Upper lobe of left lung (tissue), 6 donors: Measurements from ENCODE around the gene SLC9C1. TPM values are rescaled to one million over a fixed set of nuclear protein-coding genes. Genes with fewer than 3 reads are reported as not detected.

ENCODE experiments used
- ATAC-seq, 2 donors: fragments of 200-7000 bp; cut with Tn5 transposase; one replicate each; pipeline ENCODE4 v1.9.1; 2022; ENCODE audit warnings: mild to moderate bottlenecking in 2 of 2, moderate library complexity in 2 of 2; ENCODE audit not compliant: low FRiP score in 2 of 2
- DNase-seq, 2 donors: peaks; one replicate each; pipeline ENCODE4 v3.0.0-alpha.2; 2019 to 2020
- H3K27ac ChIP-seq, 4 donors: fragments of 200-600 bp; sonication (generic); one replicate each; pipeline ENCODE4 v1.5.1; 2016 to 2019
- H3K27me3 ChIP-seq, 4 donors: fragments of 200-600 bp; sonication (generic); one replicate each; pipeline ENCODE4 v1.5.1; 2017 to 2019
- H3K36me3 ChIP-seq, 4 donors: fragments of 200-600 bp; sonication (generic); one replicate each; pipeline ENCODE4 v1.5.1; 2016 to 2019
- H3K4me1 ChIP-seq, 4 donors: fragments of 200-600 bp; sonication (generic); one replicate each; pipeline ENCODE4 v1.5.1; 2018 to 2019
- H3K4me3 ChIP-seq, 4 donors: fragments of 200-600 bp; sonication (generic); one replicate each; pipeline ENCODE4 v1.5.1; 2017 to 2019; ENCODE audit warnings: mild to moderate bottlenecking in 2 of 4, moderate library complexity in 1 of 4
- H3K9me3 ChIP-seq, 4 donors: fragments of 200-600 bp; sonication (generic); one replicate each; pipeline ENCODE4 v1.5.1; 2018 to 2019
- EP300 ChIP-seq, 4 donors: sonication (generic); formaldehyde crosslinking; IDR thresholded peaks; one replicate each; pipeline ENCODE4 v1.5.1; 2017; ENCODE audit warnings: antibody characterized with exemption in 4 of 4, control low read depth in 2 of 4
- POLR2A ChIP-seq, 4 donors: fragments of 450-650 bp; IDR thresholded peaks; one replicate each; pipeline ENCODE4 v1.5.1; 2016 to 2017; ENCODE audit warnings: antibody characterized with exemption in 4 of 4, mild to moderate bottlenecking in 2 of 4
- POLR2AphosphoS5 ChIP-seq, 2 donors: sonication (generic); formaldehyde crosslinking; IDR thresholded peaks; one replicate each; pipeline ENCODE4 v1.5.1; 2017; ENCODE audit warnings: antibody characterized with exemption in 2 of 2
- WGBS, 2 donors: methylation state at CpG; one replicate each; pipeline ENCODE4 v1.1.5; 2017 to 2018; 5-methylcytosine and 5-hydroxymethylcytosine counted together
- total RNA-seq, 6 donors: library from RNA; depleted of rRNA in 4 of 6; stranded (reverse); fragments of >200 nt in 4 of 6; gene quantifications; one replicate each; pipeline versions ENCODE4 v1.1.0 to v1.2.1, GENCODE V29; 2016 to 2021
- TF ChIP-seq, protein P1 (sequence below), 6 experiments: fragments of 450-650 bp in 4 of 6; fragments of 200-600 bp in 2 of 6; sonication (generic) in 2 of 6; IDR thresholded peaks; one replicate each; pipeline ENCODE4 v1.5.1; 2016 to 2019; ENCODE audit warnings: antibody characterized with exemption in 6 of 6
- donor health status: DM: no; HTN: no; CAD: no; lungs with moderate emphysema.
- donor health status: DM: no; HTN: yes; CAD: no; lungs with severe emphysema.

The SLC9C1 gene
- total RNA-seq, 6 donors from 2014 or later: not detected

DNA sequence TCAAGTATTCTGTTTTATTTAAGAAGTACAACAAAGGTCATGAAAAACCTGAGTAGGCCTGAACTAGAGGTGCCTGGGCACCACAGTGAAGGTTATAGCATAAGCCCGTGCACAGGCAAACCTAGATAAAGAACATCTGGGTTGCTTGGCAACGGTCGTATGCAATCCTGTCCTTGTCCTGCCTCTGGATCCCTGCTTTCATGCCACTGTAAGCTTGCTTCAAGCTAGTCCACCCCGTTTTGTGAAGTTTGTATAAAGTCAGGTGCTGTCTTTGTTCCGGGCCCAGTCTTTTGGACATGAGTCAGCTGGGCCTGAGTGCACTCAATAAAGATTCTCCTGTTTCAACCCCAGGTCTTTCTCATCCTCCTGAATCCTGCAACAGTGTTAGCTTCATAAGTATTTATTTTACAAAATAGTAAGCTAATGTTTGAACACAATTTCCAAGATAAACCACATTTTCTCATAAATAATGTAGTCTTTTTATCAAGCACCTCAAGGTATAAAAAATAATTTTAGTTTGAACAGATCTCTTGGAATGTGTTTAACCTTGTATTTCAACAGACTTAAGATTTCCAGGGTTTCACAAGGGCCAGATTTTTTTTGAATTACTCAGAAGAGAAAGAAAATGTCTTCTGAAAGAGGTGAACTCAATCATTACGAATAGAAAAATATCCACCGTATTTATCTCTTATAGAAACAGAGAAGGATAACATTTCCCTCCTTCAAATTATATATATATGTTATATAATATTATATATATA is 14.3 kb upstream of the SLC9C1 start:
- peak in 1 of 2 donors; percentile 77 for ATAC-seq
- 50 to 51% methylated on average over 7 of the region's 7 CpGs for WGBS, 2 donors

DNA sequence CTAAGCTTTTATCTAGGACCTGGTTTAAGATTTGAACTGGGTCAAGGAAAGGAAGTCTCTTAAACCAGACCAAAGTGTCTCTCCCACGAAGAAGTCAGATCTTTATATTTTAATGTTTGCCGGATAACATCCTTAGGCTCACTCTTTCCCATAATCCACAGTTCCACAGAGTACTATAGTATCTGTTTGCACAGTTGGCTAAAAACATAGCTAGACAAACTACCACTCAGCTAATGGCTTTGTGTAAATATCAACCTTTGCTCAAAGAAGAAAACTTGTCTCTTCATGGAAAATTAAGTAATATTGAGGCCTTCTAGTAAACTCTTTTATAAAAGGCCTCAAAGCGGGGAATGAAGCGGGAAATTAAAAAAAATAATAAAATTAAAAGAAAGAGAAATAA is 13.5 kb upstream of the SLC9C1 start:
- Histone ChIP-seq H3K4me3 (no peak overlapping the region), H3K4me1 (peaks cover 5 to 20% (median 8%) of the 10 kb centered on the region in 4 donors), H3K27ac (no peak overlapping the region), H3K9me3 (no peaks in the 10 kb centered on the region), H3K27me3 (no peaks in the 10 kb centered on the region), H3K36me3 (no peaks in the 10 kb centered on the region)
- DNase-seq (no peak), ATAC-seq (no peak)
- TF ChIP-seq POLR2AphosphoS5 (IDR thresholded peaks at IDR 0.05) (no peak), EP300 (IDR thresholded peaks at IDR 0.05) (no peak), POLR2A (IDR thresholded peaks at IDR 0.05) (no peak)
- 55 to 66% methylated on average over 4 of the region's 4 CpGs for WGBS, 2 donors

More for the DNA sequence above, 14.3 kb upstream of the SLC9C1 start:
- no peaks in the 10 kb centered on the region for H3K36me3 ChIP-seq
- no peaks in the 10 kb centered on the region for H3K9me3 ChIP-seq
- no peaks in the 10 kb centered on the region for H3K27me3 ChIP-seq
- H3K4me3 ChIP-seq: no peak overlapping the region
- TF ChIP-seq POLR2AphosphoS5 (IDR thresholded peaks at IDR 0.05) (no peak), POLR2A (IDR thresholded peaks at IDR 0.05) (no peak), EP300 (IDR thresholded peaks at IDR 0.05) (no peak)
- TF ChIP-seq, protein P1, sequence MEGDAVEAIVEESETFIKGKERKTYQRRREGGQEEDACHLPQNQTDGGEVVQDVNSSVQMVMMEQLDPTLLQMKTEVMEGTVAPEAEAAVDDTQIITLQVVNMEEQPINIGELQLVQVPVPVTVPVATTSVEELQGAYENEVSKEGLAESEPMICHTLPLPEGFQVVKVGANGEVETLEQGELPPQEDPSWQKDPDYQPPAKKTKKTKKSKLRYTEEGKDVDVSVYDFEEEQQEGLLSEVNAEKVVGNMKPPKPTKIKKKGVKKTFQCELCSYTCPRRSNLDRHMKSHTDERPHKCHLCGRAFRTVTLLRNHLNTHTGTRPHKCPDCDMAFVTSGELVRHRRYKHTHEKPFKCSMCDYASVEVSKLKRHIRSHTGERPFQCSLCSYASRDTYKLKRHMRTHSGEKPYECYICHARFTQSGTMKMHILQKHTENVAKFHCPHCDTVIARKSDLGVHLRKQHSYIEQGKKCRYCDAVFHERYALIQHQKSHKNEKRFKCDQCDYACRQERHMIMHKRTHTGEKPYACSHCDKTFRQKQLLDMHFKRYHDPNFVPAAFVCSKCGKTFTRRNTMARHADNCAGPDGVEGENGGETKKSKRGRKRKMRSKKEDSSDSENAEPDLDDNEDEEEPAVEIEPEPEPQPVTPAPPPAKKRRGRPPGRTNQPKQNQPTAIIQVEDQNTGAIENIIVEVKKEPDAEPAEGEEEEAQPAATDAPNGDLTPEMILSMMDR (IDR thresholded peaks at IDR 0.05): no peak
- DNase-seq: peak in 1 of 2 donors; percentile 85
- peaks cover 3 to 12% (median 6%) of the 10 kb centered on the region in 4 donors for H3K4me1 ChIP-seq
- H3K27ac ChIP-seq: no peak overlapping the region

DNA sequence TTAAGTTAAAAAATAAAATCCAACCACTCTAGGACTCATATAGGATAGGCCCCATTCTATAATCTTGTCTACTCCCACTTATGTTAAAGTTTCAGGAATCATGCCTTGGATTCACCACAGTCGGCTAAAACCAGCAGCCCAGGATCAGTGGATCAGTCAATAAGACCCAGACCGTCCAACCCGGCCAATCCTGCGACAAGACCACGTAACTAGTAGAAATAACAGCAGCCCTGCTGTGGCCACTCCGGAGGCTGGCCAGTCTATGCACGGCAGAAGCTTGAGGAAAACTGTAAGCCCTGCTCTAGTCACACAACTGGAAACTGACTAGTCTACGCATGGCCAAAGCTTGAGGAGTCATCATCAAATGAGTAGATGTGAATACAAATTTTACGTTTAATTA is 12.8 kb upstream of the SLC9C1 start:
- WGBS, 2 donors: 86 to 87% methylated on average over 9 of the region's 9 CpGs
- ATAC-seq (no peak), DNase-seq (no peak)
- TF ChIP-seq POLR2AphosphoS5 (IDR thresholded peaks at IDR 0.05): no peak
- TF ChIP-seq, protein P1 (IDR thresholded peaks at IDR 0.05): no peak
- TF ChIP-seq POLR2A (IDR thresholded peaks at IDR 0.05): no peak
- no peak for TF ChIP-seq EP300 (IDR thresholded peaks at IDR 0.05)
- no peaks in the 10 kb centered on the region for H3K27me3 ChIP-seq
- H3K9me3 ChIP-seq: no peaks in the 10 kb centered on the region
- no peaks in the 10 kb centered on the region for H3K36me3 ChIP-seq
- peaks cover 5 to 20% (median 8%) of the 10 kb centered on the region in 4 donors for H3K4me1 ChIP-seq
- no peak overlapping the region for H3K27ac ChIP-seq
- no peak overlapping the region for H3K4me3 ChIP-seq

DNA sequence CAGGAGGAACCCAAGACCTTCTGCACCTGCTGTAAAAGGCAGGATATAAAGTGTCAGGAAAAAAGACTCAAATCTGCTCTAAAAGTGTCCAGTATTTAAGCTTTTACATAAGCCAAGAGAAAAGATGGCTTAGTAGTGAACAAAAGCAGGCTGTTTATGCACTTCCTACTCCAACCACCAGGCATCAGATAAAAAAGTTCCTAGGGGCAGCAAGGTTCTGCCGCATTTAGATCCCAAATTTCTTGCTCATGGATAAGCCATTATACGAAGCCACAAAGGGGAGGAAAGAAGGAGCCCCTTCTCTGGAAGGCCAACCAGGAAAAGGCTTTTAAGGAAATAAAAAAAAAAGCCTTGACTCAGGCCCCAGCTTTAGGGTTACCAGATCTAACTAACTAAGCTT is 10.6 kb upstream of the SLC9C1 start:
- ATAC-seq (no peak), DNase-seq (no peak)
- TF ChIP-seq POLR2AphosphoS5 (IDR thresholded peaks at IDR 0.05) (no peak), POLR2A (IDR thresholded peaks at IDR 0.05) (no peak)
- TF ChIP-seq, protein P1 (IDR thresholded peaks at IDR 0.05): peak in 2 of 6 experiments; percentile 19 to 20
- Histone ChIP-seq H3K9me3 (no peaks in the 10 kb centered on the region), H3K27ac (no peak overlapping the region), H3K36me3 (no peaks in the 10 kb centered on the region), H3K4me1 (peaks cover 5 to 20% (median 8%) of the 10 kb centered on the region in 4 donors), H3K27me3 (no peaks in the 10 kb centered on the region), H3K4me3 (peak overlapping the region in 2 of 4 donors; percentile 48)
- 65 to 69% methylated on average over 2 of the region's 2 CpGs for WGBS, 2 donors

DNA sequence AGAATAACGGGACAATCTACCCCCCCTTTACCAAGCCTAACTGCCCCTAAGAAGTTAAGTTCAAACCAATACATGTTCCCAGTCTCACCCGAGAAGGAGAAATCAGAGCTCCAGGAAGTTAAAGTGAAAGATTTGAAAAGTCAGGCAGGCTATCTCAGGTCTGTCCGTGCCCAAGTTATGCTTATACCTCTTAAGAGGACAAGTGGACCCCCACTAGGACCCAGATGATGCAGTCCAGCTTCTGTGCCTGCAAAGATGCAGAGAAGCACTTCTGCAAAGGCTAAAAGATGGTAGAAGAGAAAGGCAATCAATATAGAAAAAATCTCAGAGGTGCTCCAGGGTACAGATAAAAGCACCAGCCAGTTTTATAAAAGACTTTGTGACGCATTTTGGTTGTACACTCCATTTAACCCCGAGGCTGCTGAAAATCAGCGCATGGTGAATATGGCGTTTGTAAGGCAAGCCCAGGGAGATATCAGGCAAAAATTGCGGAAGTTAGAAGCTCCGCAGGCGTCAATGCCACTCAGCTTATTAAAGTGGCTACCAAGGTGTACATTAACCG is 9.8 kb upstream of the SLC9C1 start:
- Histone ChIP-seq H3K9me3 (no peaks in the 10 kb centered on the region), H3K4me1 (peaks cover 5 to 20% (median 8%) of the 10 kb centered on the region in 4 donors), H3K4me3 (peak overlapping the region; percentile 29 to 48 (median 42)), H3K36me3 (no peaks in the 10 kb centered on the region), H3K27me3 (no peaks in the 10 kb centered on the region), H3K27ac (no peak overlapping the region)
- no peak for DNase-seq
- TF ChIP-seq, protein P1 (IDR thresholded peaks at IDR 0.05): no peak
- TF ChIP-seq POLR2AphosphoS5 (IDR thresholded peaks at IDR 0.05) (no peak), POLR2A (IDR thresholded peaks at IDR 0.05) (no peak), EP300 (IDR thresholded peaks at IDR 0.05) (no peak)
- ATAC-seq: peak in 1 of 2 donors; percentile 69
- 4 to 7% methylated on average over 11 of the region's 11 CpGs for WGBS, 2 donors
